HG03280 (cell line): Measurements from ENCODE around the gene RAI14.
"Not testable (repeated sequence)": the region's sequence is repeated elsewhere in the genome, so short reads cannot be mapped to it uniquely, and the experiment has no call there.

Source experiments
- ATAC-seq: cut with Tn5 transposase; IDR thresholded peaks from one replicate; pipeline ENCODE4 v1.9.1; 2021; ENCODE audit warnings: mild to moderate bottlenecking, moderate library complexity; ENCODE audit not compliant: unreplicated experiment

Gene RAI14

DNA sequence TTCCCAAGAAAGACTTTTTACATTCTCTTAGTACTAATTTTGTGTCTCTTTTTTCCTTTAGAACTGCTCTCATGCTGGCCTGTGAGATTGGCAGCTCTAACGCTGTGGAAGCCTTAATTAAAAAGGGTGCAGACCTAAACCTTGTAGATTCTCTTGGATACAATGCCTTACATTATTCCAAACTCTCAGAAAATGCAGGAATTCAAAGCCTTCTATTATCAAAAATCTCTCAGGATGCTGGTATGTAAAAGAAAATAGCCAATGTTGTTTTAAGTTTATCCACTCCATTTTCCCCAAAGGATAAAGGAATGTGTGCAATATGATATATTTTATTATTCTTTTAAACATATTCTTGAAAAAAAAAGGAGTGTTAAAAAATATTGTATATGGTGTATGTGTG, 155.6 kb downstream of the RAI14 start:
- no peak for ATAC-seq

DNA sequence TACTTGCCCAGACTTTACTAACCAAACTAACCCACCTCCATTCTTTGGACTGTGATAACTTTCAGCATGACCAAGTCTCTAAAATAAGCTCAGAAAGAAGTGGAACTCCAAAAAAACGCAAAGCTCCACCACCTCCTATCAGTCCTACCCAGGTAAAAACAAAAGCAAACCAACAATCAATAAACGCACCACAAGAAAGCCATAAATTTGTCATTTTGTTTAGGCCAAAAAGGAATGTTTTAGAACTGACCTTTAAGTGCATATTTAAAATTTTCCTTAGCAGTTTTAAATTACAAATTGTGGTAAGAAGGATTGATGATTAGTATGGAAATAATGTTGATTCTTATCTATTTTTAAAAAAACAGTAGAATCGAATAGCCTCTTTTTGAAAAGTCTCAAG, 157.4 kb downstream of the RAI14 start:
- ATAC-seq: no peak

DNA sequence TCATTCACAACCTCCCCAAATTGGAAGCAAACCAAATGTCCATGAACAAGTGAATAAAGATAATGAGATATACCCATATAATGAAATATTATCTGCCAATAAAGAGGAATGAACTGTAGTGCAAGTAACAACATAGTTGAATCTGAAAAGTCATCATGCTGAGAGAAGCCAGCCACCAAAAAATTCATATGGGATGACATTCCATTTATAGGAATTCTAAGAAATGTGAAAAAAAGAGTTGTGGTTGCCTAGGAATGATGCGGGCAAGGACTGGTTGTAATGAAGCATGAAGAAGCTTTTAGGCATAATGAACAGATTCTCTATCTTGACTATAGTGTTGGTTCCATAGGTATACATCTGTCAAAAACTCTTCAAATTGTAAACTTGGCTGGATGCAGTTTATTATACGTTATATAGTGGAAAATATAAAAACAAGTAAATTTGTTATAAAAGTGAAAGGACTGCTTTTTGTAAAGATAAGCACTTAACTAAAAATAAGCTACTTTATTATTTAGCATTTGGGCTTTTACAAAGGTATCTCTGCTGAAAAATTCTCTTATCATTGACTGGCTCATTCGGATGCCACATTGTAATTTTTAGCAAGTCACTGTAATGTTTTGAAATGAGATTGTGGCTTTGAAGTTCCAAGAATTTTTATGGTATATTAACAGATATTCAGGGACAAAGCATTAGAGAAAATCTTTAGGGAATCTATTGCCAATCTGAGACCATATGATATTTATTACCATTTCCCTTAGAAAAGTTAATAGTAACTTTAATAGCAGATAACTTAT, 161.6 kb downstream of the RAI14 start:
- ATAC-seq: no peak

DNA sequence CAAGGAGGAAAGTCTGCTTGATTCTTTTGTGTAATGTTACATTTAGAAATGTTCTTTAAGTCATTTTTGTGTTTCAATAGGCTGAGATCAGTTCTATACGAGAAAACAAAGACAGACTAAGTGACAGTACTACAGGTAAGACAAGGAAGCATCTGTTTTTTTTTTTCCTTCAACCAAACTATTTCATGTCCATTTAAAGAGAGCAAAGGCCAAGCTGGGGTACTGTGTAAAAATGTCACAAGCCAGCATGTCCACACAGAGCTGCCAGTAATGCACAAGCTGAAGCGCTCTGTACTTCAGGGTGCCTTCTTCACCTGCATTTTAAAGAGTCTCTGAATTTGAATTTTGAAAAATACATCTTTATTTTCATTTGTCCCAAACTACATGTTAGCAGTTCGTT, 162.6 kb downstream of the RAI14 start:
- ATAC-seq: no peak

DNA sequence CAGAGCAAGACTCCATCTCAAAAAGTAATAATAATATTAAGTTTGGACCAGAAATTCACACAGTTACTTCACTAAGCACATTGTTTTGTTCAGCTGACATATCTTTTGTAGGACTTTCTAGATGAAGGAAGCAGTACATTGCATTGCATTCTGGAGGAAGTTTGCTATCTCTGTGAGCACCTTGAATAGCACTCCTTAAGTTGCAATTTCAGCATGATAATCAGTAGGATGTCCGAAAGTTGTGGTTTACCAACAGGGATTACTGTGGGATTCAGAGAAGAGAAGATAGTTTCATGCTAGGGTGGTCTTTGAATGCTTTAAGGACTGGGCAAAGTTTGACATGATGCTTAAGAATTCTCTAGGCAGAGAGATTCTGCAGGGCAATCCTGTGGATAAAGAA, 164.5 kb downstream of the RAI14 start:
- ATAC-seq: no peak

DNA sequence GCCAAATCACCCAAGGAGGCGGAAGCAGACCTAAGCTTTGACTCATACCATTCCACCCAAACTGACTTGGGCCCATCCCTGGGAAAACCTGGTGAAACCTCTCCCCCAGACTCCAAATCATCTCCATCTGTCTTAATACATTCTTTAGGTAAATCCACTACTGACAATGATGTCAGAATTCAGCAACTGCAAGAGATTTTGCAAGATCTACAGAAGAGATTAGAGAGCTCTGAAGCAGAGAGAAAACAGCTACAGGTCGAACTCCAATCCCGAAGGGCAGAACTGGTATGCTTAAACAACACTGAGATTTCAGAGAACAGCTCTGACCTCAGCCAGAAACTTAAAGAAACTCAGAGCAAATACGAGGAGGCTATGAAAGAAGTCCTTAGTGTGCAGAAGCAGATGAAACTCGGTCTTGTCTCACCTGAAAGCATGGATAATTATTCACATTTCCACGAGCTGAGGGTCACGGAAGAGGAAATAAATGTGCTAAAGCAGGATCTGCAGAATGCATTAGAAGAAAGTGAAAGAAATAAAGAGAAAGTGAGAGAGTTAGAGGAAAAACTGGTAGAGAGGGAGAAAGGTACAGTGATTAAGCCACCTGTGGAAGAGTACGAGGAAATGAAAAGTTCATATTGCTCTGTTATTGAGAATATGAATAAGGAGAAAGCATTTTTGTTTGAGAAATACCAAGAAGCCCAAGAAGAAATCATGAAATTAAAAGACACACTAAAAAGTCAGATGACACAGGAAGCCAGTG, 167.0 kb downstream of the RAI14 start:
- ATAC-seq: no peak

DNA sequence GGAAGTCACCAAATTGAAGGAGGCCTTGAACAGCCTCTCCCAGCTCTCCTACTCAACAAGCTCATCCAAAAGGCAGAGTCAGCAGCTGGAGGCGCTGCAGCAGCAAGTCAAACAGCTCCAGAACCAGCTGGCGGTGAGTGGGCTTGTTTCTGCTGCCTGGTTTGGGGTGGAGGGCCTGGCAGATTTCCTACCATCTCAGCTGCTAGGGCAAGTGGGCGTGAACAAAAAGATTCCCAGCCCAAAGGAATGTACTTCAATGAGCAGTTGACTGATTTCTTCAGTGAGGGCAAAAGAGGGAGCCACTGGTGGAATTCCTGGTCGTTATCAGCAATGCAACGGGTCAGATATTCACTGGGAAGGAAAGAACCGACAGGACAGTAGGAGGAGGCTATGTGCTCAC, 170.2 kb downstream of the RAI14 start:
- ATAC-seq: no peak

DNA sequence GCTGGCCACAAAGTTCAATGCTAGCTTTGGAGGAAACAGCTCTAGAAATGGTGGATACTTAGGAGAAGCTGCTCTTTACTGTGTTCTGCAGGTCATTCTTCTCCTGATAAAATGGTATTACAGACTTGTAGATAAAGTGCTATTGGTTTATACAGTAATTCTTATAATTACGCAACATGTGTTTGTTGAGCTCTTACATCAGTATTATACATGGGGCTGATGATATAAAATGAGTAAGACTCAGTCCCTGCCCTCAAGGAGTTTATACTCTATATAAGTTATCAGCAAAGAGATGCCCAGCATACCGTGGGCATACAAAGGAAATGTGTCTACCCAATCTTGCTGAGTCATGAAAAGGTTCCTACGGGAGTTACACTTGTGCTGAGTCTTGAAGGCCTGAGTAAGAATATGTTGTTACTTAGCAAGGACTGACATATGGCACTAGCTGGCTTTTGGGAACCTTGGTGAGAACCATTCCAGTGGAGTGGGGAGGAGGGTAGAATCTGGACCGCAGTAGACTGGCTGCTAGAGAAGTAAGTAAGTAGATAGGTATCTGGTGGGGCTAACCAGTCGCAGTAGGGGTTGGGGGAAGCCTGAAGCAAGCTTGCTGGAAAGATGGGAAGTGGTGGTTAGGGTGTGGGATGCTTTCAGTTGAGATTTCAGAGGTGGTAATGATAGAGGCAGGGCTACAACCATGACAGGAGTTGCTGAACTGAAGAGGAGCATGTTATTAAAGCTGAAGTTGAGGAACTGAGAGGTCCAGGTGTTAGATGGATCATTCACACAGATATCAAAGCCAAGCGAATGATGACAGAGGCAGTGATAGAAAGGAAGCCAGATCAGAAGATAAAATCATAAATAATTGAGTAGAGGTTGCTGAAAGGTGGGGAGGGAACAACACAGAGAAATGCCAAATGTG, 171.7 kb downstream of the RAI14 start:
- ATAC-seq: no peak

DNA sequence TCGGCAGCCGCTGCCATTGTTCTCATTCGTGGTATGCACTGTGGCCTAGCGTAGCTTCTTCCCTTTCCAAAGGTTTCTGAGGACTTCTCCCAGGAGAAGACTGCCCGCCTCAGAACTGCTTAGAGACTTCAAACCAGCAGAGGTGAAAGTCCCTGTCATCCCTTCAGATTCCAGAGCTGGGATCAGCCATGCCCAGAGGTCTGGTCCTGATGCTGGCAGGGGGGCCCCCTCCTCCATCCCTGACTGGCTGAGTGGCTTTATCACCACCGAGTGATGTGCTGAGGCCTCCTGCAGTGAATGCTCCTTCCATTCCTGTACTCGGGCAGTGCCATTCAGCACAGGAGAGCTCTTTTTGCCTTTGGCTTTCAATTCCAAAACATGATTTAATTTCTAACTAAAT, 174.7 kb downstream of the RAI14 start:
- not testable (repeated sequence) for ATAC-seq

DNA sequence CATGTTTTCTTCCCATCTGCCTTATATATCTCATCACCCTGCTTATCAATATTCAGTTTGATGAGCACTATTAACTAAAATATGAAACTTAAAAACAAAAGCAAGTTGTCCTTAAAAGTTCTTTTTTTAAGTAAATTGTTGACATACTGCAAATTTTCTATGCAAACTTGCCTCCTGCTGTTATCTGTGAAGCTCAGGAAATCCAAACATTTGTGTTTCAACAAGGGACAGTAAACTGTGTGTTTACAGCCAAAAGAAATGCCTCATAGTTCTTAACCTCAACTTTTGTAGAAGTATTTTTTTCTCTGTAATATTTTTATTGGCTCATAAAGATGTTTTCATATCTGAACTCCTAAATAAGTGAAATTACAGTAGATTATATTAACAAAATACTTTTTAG, 175.2 kb downstream of the RAI14 start:
- no peak for ATAC-seq

DNA sequence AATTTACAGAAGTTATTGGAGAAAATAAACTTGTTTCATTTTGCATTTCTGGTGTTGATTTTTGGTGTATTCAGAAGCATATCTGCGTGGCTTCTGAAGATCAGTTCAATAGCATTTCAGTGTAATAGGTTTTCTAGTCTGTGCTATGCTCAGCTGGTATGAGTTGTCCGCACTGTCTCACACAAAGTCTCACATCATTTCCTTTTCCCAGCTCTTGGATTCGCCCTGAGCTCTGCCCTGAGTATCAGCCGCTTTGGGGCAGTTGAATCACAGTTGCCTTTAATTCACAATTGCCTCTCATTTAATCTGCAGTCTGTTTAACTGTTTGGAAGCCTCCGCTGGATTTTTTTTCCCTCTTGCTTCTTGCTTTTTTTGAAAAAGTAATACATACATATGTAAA, 176.4 kb downstream of the RAI14 start:
- ATAC-seq: no peak

DNA sequence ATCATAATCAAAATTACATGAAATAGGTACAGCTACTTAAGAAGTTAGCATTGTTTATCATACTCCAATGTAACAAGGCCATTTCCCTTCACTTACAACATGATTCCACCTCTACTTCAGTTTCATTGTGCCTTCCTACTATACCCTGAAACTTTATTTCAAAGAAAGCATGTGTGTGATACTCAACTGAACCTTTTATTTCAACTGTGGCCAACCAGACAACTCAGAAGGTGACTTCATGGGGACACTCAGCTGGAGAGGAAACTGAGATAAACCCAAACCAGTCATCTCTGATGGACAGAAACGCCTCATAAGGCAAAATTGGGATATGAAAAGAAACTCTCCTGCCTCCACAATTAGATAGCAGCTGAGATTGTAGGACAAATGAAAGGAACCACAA, 177.0 kb downstream of the RAI14 start:
- ATAC-seq: no peak

DNA sequence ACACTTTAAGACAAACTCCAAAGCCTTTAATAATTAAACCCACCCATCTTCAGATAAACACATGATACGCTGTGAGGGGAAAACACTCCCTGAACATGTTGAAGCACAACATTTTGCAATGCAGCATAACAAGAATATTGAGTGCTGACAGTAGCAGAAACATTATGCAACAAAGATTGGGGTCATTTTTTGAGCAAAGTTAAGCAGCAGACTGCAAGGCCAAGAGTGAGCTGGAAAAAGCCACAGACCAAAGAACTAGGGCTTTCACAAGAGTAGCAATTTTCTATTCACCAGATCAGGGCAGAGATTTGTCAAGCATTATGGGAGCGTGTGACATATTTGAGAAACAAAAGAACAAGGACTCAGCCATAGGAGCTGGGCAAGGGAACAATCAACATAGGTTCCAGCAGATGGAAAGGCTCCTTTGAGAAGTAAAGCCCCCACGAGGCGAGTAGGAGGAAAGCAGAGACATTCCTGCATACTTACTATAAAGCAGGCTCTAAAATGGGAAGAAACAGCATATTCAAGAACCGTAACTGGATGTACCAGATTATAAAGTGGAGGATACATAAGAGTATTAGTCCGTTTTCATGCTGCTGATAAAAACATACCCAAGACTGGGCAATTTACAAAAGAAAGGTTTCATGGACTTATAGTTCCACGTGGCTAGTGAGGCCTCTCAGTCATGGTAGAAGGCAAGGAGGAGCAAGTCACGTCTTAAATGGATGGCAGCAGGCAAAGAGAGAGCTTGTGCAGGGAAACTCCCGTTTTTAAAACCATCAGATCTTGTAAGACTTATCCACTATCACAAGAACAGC, 178.1 kb downstream of the RAI14 start:
- ATAC-seq: no peak

DNA sequence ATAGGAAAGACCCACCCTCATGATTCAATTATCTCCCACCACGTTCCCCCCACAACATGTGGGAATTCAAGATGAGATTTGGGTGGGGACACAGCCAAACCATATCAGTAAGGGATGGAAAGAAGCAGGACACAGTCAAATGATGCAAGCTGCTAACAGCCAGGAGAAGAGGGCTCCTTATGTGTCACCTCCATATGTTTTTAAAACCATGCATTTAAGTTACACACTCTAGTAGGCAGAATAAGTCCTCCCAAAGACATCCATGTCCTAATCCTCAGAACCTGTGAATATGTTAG, 178.6 kb downstream of the RAI14 start:
- no peak for ATAC-seq

DNA sequence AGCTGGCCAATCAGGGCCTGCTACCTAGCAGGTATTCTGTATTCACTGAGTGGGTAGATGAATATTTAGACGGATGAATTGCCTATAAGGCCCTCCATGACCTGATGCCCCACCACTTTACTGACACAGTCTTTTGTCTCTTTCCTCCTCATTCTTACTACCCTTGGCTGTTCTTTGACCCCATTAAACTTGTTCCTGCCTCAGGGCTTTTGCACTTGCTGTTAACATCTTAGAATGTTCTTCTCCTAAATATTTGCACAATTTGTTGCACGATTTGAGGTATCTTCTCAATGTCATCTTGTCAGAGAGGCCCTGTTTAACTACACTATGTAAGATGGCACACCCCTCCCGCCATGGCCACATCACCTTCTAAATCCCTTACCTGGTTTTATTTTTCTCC, 179.5 kb downstream of the RAI14 start:
- ATAC-seq: no peak

DNA sequence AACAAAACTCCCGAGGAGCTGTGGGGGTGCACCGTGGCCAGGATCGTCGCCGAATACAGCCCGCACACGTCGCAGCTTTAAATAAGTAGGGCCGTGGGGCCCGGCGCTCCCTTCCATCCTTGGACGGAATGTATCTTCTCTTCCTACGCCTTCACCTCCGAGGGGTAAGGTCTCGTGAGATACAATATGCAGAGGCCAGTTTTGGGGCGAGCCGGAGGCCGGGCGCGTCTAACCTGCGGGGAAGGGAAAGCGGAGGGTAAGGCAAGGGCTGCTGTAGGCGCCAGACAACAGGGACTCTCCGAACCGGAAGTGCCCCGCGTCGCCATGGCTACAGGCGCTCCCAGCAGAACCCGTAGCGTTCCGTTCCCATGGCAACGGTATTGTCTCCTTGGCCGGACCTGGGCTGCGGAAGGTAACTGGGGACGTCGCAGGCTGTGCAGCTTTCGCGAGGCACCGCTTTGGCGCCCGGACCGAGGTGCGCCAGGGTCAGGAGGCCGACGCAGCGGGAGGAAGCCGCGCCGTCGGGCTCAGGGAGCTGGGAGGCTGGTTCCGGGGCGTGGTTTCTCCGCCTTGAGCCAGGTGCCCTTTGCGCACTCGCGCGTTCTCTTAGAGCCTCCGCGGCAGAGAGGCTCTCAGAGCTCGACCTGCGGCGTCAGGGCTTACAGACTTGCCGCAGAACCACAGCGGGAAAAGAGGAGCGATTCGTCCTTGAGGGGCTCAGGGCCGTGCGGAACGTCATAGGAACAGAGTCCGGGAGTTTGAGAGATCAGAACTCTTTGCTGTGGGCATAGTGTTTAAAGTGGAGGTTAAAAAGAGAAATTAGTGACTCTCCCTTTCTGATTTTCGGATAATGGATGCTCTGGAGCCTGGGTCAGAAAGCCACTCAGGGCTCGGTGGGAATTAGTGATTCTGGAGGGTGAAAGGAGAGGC, 182.9 kb downstream of the RAI14 start, which contains the start of gene TTC23L:
TSS of gene TTC23L (plus strand) at position 380 of the 930 bp plus-strand sequence. CDS start 1,508 bp downstream, outside the sequence.
- ATAC-seq: peak; percentile 97

DNA sequence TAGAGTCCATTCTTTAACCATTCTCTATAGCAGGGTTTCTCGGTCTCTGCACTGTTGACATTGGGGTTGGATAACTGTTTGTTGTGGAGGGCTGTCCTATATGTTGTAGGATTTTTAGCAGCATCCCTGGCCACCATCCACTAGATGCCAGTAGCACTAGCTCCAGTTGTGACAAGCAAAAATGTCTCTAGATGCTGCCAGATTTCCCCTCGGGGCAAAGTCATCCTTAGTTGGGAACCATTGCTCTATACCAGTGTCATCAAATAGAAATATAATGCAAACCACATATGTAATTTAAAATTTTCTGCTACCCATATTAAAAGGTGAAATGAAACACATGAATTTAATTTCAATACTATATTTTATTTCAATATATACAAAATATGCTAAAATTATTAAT, 185.7 kb downstream of the RAI14 start:
- no peak for ATAC-seq

DNA sequence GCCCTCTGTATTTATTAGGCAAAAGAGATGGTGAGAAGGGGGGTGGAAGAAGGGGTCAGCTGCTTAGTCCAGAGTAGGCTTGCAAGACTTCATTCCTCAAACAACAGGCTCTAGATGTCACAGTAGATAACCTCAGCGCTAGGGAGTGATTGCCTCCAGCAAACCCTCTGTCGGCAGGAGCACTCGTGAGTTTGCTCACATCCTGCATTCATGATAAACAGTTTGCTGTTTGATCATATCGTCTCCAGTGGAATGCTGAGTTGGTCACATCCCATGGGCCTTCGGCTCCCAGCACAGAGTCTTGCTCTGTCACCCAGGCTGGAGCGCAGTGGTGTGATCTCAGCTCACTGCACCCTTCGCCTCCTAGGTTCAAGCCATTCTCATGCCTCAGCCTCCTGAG, 186.4 kb downstream of the RAI14 start:
- ATAC-seq: no peak

DNA sequence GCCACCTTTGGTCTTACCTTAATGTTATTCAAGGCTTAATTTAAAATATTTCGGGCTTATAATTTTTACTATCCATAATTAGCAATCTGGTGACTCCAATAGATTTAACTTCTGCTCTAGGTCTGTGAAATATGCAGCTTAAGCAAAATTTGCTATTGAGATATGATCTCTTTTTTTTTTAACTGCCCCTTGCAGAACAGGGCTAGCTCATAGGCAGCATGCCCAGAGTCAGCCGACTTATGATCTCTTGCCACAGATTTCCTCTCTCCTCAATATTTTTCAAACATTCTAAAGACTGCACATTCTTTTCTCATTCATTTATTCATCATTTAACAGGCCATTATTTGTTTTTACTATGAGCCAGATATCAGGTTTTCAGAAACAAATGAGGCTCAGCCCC, 187.4 kb downstream of the RAI14 start:
- ATAC-seq: no peak

DNA sequence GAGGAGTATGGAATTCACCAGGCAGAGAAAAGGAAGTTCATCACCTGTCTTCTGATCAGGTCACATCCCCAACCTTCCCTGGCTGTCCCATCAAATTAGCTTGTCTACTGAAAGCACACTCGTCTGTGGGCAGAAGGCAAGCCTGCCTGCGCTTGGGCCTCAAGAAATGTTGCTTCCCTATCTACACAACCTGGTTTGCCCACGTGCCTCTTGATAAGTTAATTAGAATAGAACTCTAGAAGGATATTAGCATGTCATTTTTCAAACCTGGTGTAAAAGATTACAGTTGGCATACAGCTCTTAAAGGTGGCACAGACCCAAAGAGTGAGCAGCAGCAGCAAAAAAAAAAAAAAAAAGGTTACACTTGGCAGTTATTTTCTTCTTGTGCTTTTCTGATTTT, 188.0 kb downstream of the RAI14 start:
- ATAC-seq: no peak
